AG09309 (cell line): ENCODE results near the gene PAXIP1.

ENCODE experiments used
- DNase-seq: peaks from one replicate; pipeline ENCODE4 v3.0.0-alpha.2; 2010; ENCODE audit warnings: low read depth
- H3K4me3 ChIP-seq: 2 replicates; pipeline ENCODE4 v1.5.1; 2011; ENCODE audit warnings: mild to moderate bottlenecking, low read depth, low read length, moderate library complexity; ENCODE audit not compliant: control insufficient read depth
- CTCF ChIP-seq: IDR thresholded peaks from 2 replicates; pipeline ENCODE4 v1.5.1; 2011; ENCODE audit warnings: mild to moderate bottlenecking, low read depth, low read length, inconsistent platforms; ENCODE audit not compliant: insufficient read depth, control insufficient read depth; ENCODE audit errors: missing control alignments

The PAXIP1 gene

GRCh38 chr7:154906201-154906600, 96.7 kb downstream of the PAXIP1 start:
- no peak overlapping the region for H3K4me3 ChIP-seq
- TF ChIP-seq CTCF, result no peak
- no peak for DNase-seq

GRCh38 chr7:154905615-154906014, 97.3 kb downstream of the PAXIP1 start:
- no peak for DNase-seq
- H3K4me3 ChIP-seq, result no peak overlapping the region
- no peak for TF ChIP-seq CTCF

GRCh38 chr7:154905146-154905545, 97.8 kb downstream of the PAXIP1 start:
- no peak for TF ChIP-seq CTCF
- H3K4me3 ChIP-seq, result no peak overlapping the region
- no peak for DNase-seq

- no peak for DNase-seq
- no peak for TF ChIP-seq CTCF
- H3K4me3 ChIP-seq, result no peak overlapping the region
Observed at GRCh38 chr7:154903083-154903731, 99.7 kb downstream of the PAXIP1 start.

GRCh38 chr7:154902600-154903082, 100.3 kb downstream of the PAXIP1 start:
- no peak overlapping the region for H3K4me3 ChIP-seq
- TF ChIP-seq CTCF, result no peak
- DNase-seq, result no peak

- no peak for TF ChIP-seq CTCF
- no peak overlapping the region for H3K4me3 ChIP-seq
- no peak for DNase-seq
Observed at GRCh38 chr7:154899862-154900261, 103.1 kb downstream of the PAXIP1 start.
